Hepatocyte (in vitro differentiated cells): Measurements from ENCODE around the gene IPPK. TPM values are rescaled to one million over a fixed set of nuclear protein-coding genes. Genes with fewer than 3 reads are reported as not detected.

ENCODE experiments used
- DNase-seq: peaks from one replicate; pipeline ENCODE4 v3.0.0-alpha.2; 2016; ENCODE audit warnings: low spot score
- H2AFZ ChIP-seq: fragments of 200-600 bp; sonication (generic); 2 replicates; pipeline ENCODE4 v1.6.0; 2016; ENCODE audit warnings: antibody characterized with exemption, mild to moderate bottlenecking
- H3K27ac ChIP-seq: fragments of 200-600 bp; sonication (generic); 2 replicates; pipeline ENCODE4 v1.5.1; 2016; ENCODE audit warnings: mild to moderate bottlenecking
- H3K27me3 ChIP-seq: fragments of 200-600 bp; sonication (generic); 2 replicates; pipeline ENCODE4 v1.6.1; 2016
- H3K36me3 ChIP-seq: fragments of 200-600 bp; sonication (generic); replicated peaks from 2 replicates; pipeline ENCODE4 v1.5.1; 2016; ENCODE audit warnings: low read depth; ENCODE audit not compliant: insufficient read depth
- H3K4me1 ChIP-seq: fragments of 200-600 bp; sonication (generic); 2 replicates; pipeline ENCODE4 v1.5.1; 2016; ENCODE audit warnings: mild to moderate bottlenecking, moderate library complexity; ENCODE audit not compliant: insufficient read depth
- H3K4me2 ChIP-seq: fragments of 200-600 bp; sonication (generic); 2 replicates; pipeline ENCODE4 v1.6.0; 2016
- H3K4me3 ChIP-seq: fragments of 200-600 bp; sonication (generic); 2 replicates; pipeline ENCODE4 v1.5.1; 2016; ENCODE audit warnings: mild to moderate bottlenecking
- H3K79me2 ChIP-seq: fragments of 200-600 bp; sonication (generic); 2 replicates; pipeline ENCODE4 v1.6.0; 2017; ENCODE audit warnings: mild to moderate bottlenecking
- H3K9me2 ChIP-seq: fragments of 200-600 bp; sonication (generic); replicated peaks from 2 replicates; pipeline ENCODE4 v1.6.0; 2017; ENCODE audit warnings: mild to moderate bottlenecking; ENCODE audit not compliant: insufficient read depth
- H3K9me3 ChIP-seq: fragments of 200-600 bp; sonication (generic); 2 replicates; pipeline ENCODE4 v1.5.1; 2016; ENCODE audit warnings: low read depth, mild to moderate bottlenecking
- H4K20me1 ChIP-seq: fragments of 200-600 bp; sonication (generic); 2 replicates; pipeline ENCODE4 v1.6.0; 2016; ENCODE audit warnings: mild to moderate bottlenecking; ENCODE audit not compliant: insufficient read depth, poor library complexity, severe bottlenecking
- CTCF ChIP-seq: fragments of 200-600 bp; sonication (generic); IDR thresholded peaks from 2 replicates; pipeline ENCODE4 v1.5.1; 2016; ENCODE audit warnings: antibody characterized with exemption, mild to moderate bottlenecking; ENCODE audit not compliant: poor library complexity
- EZH2 ChIP-seq: fragments of 200-600 bp; sonication (generic); IDR thresholded peaks from 2 replicates; pipeline ENCODE4 v1.6.1; 2016; ENCODE audit warnings: antibody characterized with exemption, mild to moderate bottlenecking, borderline replicate concordance
- EZH2phosphoT487 ChIP-seq: fragments of 200-600 bp; sonication (generic); IDR thresholded peaks from one replicate; pipeline ENCODE4 v1.6.1; 2018; ENCODE audit warnings: antibody characterized with exemption, mild to moderate bottlenecking, low read depth, moderate library complexity; ENCODE audit not compliant: unreplicated experiment, severe bottlenecking
- WGBS: methylation state at CpG from one replicate; pipeline ENCODE4 v1.1.6; 2016; ENCODE audit warnings: low lambda C conversion rate; ENCODE audit errors: missing lambda C conversion rate; 5-methylcytosine and 5-hydroxymethylcytosine counted together
- polyA plus RNA-seq: library from polyadenylated mRNA; unstranded; fragments of >200 nt; fragmentation: Nextera tagmentation; extraction: Ambion mirVana; gene quantifications from 2 replicates; pipeline ENCODE4 v1.2.1, GENCODE V29; 2016
- total RNA-seq: library from RNA; depleted of rRNA; stranded (reverse); fragments of >200 nt; gene quantifications from 2 replicates; pipeline ENCODE4 v1.2.3, GENCODE V29; 2014

IPPK gene
- total and polyA plus RNA-seq, 2 experiments from 2014 or later, result 8.5 to 15.6 TPM

- Histone ChIP-seq H3K4me2 (no peak overlapping the region), H4K20me1 (peaks cover 18% of the 10 kb centered on the region), H3K79me2 (peaks cover 92% of the 10 kb centered on the region), H3K27me3 (no peaks in the 10 kb centered on the region), H3K4me3 (no peak overlapping the region), H2AFZ (no peak overlapping the region), H3K4me1 (peaks cover 7% of the 10 kb centered on the region), H3K9me3 (no peaks in the 10 kb centered on the region), H3K27ac (no peak overlapping the region), H3K9me2 (no peaks in the 10 kb centered on the region), H3K36me3 (no peaks in the 10 kb centered on the region)
- WGBS, result 85% methylated on average over 13 of the region's 13 CpGs
- DNase-seq, result no peak
- no peak for TF ChIP-seq CTCF
- no peak for TF ChIP-seq EZH2phosphoT487
- no peak for TF ChIP-seq EZH2
Measured at GRCh38 chr9:92664394-92665152, 5.4 kb downstream of the IPPK start.

GRCh38 chr9:92663951-92664350, 6.0 kb downstream of the IPPK start:
- no peak overlapping the region for H3K27ac ChIP-seq
- WGBS, result 95% methylated on average over 10 of the region's 10 CpGs
- TF ChIP-seq EZH2phosphoT487 (no peak), CTCF (no peak), EZH2 (no peak)
- no peak overlapping the region for H3K4me2 ChIP-seq
- H3K79me2 ChIP-seq, result peaks cover 95% of the 10 kb centered on the region
- peaks cover 18% of the 10 kb centered on the region for H4K20me1 ChIP-seq
- H3K9me3 ChIP-seq, result no peaks in the 10 kb centered on the region
- H3K27me3 ChIP-seq, result no peaks in the 10 kb centered on the region
- H3K36me3 ChIP-seq, result no peaks in the 10 kb centered on the region
- no peak for DNase-seq
- peaks cover 7% of the 10 kb centered on the region for H3K4me1 ChIP-seq
- no peaks in the 10 kb centered on the region for H3K9me2 ChIP-seq
- no peak overlapping the region for H2AFZ ChIP-seq
- H3K4me3 ChIP-seq, result no peak overlapping the region

- Histone ChIP-seq H4K20me1 (peaks cover 11% of the 10 kb centered on the region), H3K79me2 (peaks cover 95% of the 10 kb centered on the region), H3K36me3 (no peaks in the 10 kb centered on the region), H3K9me2 (no peaks in the 10 kb centered on the region), H2AFZ (no peak overlapping the region), H3K4me3 (no peak overlapping the region), H3K27me3 (no peaks in the 10 kb centered on the region), H3K4me1 (no peaks in the 10 kb centered on the region), H3K9me3 (no peaks in the 10 kb centered on the region), H3K4me2 (no peak overlapping the region), H3K27ac (no peak overlapping the region)
- 99% methylated on average over 3 of the region's 3 CpGs for WGBS
- TF ChIP-seq EZH2phosphoT487 (no peak), EZH2 (no peak), CTCF (no peak)
- no peak for DNase-seq
Measured at GRCh38 chr9:92663126-92663525, 6.8 kb downstream of the IPPK start.
